Measurements from ENCODE around the gene PAQR4. TPM values are rescaled to one million over a fixed set of nuclear protein-coding genes. Genes with fewer than 3 reads are reported as not detected.

PAQR4 gene
- total and polyA plus RNA-seq, 7 experiments from 2014 or later: 0.40 to 39.4 (median 0.70) TPM; not detected in 1

DNA sequence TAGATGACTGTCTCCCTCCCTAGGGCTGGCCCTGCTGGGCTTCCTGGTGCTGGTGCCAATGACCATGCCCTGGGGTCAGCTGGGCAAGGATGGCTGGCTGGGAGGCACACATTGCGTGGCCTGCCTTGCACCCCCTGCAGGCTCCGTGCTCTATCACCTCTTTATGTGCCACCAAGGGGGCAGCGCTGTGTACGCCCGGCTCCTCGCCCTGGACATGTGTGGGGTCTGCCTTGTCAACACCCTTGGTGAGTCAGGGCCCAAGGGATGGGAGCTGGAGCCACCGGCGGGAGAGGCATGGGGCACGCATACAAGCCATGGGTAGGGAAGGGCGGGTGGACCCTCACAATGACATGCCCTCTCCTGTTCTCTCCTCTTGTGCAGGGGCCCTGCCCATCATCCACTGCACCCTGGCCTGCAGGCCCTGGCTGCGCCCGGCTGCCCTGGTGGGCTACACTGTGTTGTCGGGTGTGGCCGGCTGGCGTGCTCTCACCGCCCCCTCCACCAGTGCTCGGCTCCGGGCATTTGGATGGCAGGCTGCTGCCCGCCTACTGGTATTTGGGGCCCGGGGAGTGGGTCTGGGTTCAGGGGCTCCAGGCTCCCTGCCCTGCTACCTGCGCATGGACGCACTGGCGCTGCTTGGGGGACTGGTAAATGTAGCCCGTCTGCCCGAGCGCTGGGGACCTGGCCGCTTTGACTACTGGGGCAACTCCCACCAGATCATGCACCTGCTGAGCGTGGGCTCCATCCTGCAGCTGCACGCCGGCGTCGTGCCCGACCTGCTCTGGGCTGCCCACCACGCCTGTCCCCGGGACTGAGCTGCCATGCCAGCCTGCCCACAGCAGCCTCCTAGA is 2.2 kb downstream of the PAQR4 start:
- H3K27ac Mint-ChIP-seq: no peak overlapping the region
- peaks cover 8 to 15% (median 10%) of the 10 kb centered on the region in 5 donors for H3K27me3 Mint-ChIP-seq
- H3K4me1 ChIP-seq (ENCODE audit: control insufficient read depth in 2 of 2, insufficient read depth in 2 of 2, low read length in 2 of 2): peaks cover 6 to 7% of the 10 kb centered on the region in 2 donors
- H3K27ac ChIP-seq (ENCODE audit: low read depth, low read length): no peak overlapping the region
- POLR2A ChIA-PET: no interaction called here
- intact Hi-C loops (cut with micrococcal nuclease): loop anchor here in 1 of 2 donors (2.0 kb wide), 1 partner anchor 49 kb away; the partner anchor contains the start of gene TNFRSF12A
- H3K4me3 Mint-ChIP-seq: peak overlapping the region in 9 of 10 donors; percentile 32 to 78 (median 55)
- DNase-seq: no peak
- H3K36me3 Mint-ChIP-seq: peaks cover 0 to 1% (median 0%) of the 10 kb centered on the region in 5 donors
- H3K4me3 ChIP-seq (ENCODE audit: low read length): no peak overlapping the region
- H3K27me3 ChIP-seq (ENCODE audit: control insufficient read depth in 2 of 2, insufficient read depth in 2 of 2, low read length in 2 of 2): peaks cover 0 to 15% of the 10 kb centered on the region in 2 donors
- peaks cover 5 to 22% (median 11%) of the 10 kb centered on the region in 7 donors for H3K4me1 Mint-ChIP-seq
- CTCF ChIA-PET: no interaction called here
- peaks cover 0 to 3% (median 0%) of the 10 kb centered on the region in 11 donors for H3K9me3 Mint-ChIP-seq
- H3K9me3 ChIP-seq (ENCODE audit: control insufficient read depth in 2 of 3, low read length in 3 of 3): no peaks in the 10 kb centered on the region
- H3K36me3 ChIP-seq (ENCODE audit: control insufficient read depth in 2 of 3, insufficient read depth in 3 of 3, low read length in 3 of 3): no peaks in the 10 kb centered on the region
- no peak for ATAC-seq

DNA sequence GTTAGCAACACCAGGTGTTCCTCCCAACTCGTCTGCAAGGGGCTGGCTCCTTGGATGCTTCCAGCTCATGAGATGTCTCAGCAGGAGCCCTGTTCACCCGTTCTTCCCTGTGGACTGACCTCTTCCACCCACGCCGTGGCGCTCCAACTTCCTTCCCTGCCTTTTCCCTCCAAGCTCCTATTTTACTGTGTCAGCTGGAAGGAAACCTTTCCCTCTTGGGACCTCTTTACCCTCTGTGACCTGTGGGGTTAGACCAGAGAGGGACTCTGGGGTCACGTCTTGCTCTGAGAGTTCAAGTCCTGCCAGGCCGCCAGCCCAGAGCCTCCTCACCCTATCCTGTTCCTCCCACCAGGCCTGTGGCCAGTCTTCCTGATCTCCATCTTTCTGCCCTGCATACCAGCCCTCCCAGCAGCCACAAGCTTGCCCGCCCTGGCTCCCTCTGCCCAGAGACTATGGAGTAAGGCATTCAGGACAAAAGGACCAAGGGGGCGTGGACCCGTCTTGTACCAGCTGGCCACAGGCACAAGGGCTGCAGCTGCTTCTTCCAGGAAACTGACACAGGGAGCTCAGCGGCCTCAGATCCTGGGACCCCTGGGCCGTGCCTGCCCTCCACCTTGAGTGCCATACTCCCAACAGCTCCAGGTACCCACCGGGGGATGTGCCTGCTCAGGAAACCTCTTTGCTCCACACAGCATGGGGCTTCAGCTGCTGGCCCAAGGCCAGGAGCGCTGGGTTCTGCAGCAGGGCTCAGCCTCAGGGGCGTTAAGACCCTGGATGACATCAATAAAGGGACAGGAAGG is 3.0 kb downstream of the PAQR4 start:
- H3K27ac Mint-ChIP-seq: peak overlapping the region in 1 of 9 donors; percentile 42
- H3K4me3 Mint-ChIP-seq: peak overlapping the region in 3 of 10 donors; percentile 32 to 68 (median 53)
- H3K27me3 Mint-ChIP-seq: peaks cover 8 to 15% (median 9%) of the 10 kb centered on the region in 5 donors
- ChIA-PET CTCF (interaction anchor here (0.9 to 1.2 kb wide), 2 partner anchors 11 to 12 kb away, joined by 3 to 4 read pairs; no protein-coding TSS in a partner anchor), POLR2A (interaction anchor here (1.0 kb wide), 1 partner anchor 9 kb away, joined by 3 read pairs; no protein-coding TSS in a partner anchor)
- peaks cover 0 to 3% (median 0%) of the 10 kb centered on the region in 11 donors for H3K9me3 Mint-ChIP-seq
- H3K4me1 ChIP-seq (ENCODE audit: control insufficient read depth in 2 of 2, insufficient read depth in 2 of 2, low read length in 2 of 2): peaks cover 6 to 7% of the 10 kb centered on the region in 2 donors
- intact Hi-C loops (cut with micrococcal nuclease): loop anchor here in 1 of 2 donors (2.0 kb wide), 1 partner anchor 49 kb away; the partner anchor contains the start of gene TNFRSF12A
- no peaks in the 10 kb centered on the region for H3K36me3 ChIP-seq (ENCODE audit: control insufficient read depth in 2 of 3, insufficient read depth in 3 of 3, low read length in 3 of 3)
- no peak overlapping the region for H3K4me3 ChIP-seq (ENCODE audit: low read length)
- H3K36me3 Mint-ChIP-seq: peaks cover 0 to 4% (median 0%) of the 10 kb centered on the region in 5 donors
- H3K4me1 Mint-ChIP-seq: peaks cover 5 to 22% (median 11%) of the 10 kb centered on the region in 7 donors
- no peak for ATAC-seq
- H3K27me3 ChIP-seq (ENCODE audit: control insufficient read depth in 2 of 2, insufficient read depth in 2 of 2, low read length in 2 of 2): peaks cover 0 to 15% of the 10 kb centered on the region in 2 donors
- no peak overlapping the region for H3K27ac ChIP-seq (ENCODE audit: low read depth, low read length)
- no peak for DNase-seq
- H3K9me3 ChIP-seq (ENCODE audit: control insufficient read depth in 2 of 3, low read length in 3 of 3): no peaks in the 10 kb centered on the region

DNA sequence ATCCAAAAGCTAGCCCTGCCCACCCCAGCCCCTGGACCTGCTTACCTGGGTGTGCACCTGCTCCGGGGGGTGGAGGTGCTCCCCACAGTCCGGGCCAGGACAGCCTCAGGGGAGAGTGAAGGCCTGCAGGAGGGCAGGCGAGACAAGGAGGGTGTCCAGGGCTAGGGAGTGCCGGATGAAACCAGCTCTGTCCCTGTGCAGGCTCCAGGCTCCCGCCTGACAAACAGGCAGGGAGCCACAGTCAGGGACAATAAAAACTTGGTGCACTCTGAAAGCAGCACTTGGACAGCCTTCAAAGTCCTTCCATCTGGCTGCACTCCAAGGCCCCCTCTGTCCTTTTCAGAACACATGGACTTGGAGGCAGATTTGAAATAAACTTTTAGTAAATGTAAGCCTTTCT is 3.9 kb downstream of the PAQR4 start:
- ChIA-PET CTCF (interaction anchor here (1.2 kb wide), 1 partner anchor 11 kb away, joined by 4 read pairs; no protein-coding TSS in a partner anchor), POLR2A (interaction anchor here (1.0 kb wide), 1 partner anchor 8 kb away, joined by 3 read pairs; no protein-coding TSS in a partner anchor)
- H3K4me1 ChIP-seq (ENCODE audit: control insufficient read depth in 2 of 2, insufficient read depth in 2 of 2, low read length in 2 of 2): peaks cover 6 to 7% of the 10 kb centered on the region in 2 donors
- H3K27me3 ChIP-seq (ENCODE audit: control insufficient read depth in 2 of 2, insufficient read depth in 2 of 2, low read length in 2 of 2): peaks cover 0 to 8% of the 10 kb centered on the region in 2 donors
- intact Hi-C loops (cut with micrococcal nuclease): no loop called here
- Mint-ChIP-seq H3K4me3 (no peak overlapping the region), H3K27me3 (peaks cover 5 to 12% (median 6%) of the 10 kb centered on the region in 5 donors), H3K9me3 (peaks cover 0 to 3% (median 0%) of the 10 kb centered on the region in 11 donors), H3K36me3 (peaks cover 0 to 4% (median 0%) of the 10 kb centered on the region in 5 donors), H3K27ac (no peak overlapping the region), H3K4me1 (peaks cover 5 to 26% (median 10%) of the 10 kb centered on the region in 7 donors)
- H3K36me3 ChIP-seq (ENCODE audit: control insufficient read depth in 2 of 3, insufficient read depth in 3 of 3, low read length in 3 of 3): no peaks in the 10 kb centered on the region
- ATAC-seq: no peak
- no peak for DNase-seq
- H3K9me3 ChIP-seq (ENCODE audit: control insufficient read depth in 2 of 3, low read length in 3 of 3): no peaks in the 10 kb centered on the region
- no peak overlapping the region for H3K27ac ChIP-seq (ENCODE audit: low read depth, low read length)
- no peak overlapping the region for H3K4me3 ChIP-seq (ENCODE audit: low read length)

DNA sequence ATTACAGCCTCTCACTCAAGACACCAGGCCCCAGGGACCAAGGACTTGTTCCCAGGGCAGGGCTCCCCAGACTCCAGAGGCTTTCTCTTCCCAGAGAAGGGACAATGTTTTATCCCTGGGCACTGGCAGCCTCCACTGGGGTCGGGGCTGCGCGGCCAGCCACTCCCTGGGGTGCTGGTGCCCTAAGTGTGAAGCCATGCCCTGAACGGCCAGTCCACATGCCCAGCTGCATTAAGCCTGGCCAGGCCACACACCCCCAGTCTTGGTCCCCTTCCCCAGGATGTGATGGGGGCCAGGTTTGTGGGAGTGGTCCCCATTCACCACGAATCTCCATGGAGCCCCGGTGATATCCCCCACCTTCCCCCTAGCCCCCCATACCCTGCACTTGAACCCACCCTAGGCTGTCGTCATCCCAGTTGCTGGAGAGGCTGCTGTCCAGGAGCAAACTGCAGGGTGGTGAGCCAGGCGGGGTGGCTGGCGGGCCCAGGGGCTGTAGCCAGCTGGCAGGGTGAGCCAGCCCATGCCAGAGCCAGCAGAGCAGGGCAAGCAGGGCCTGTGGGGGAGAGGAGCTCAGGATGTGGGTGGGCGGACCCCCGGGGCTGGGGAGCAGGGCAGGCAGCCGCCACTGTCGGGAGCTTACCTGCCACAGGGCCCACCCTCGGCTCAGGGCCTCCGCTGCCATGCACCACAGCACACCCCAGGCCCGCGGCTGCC is 4.6 kb downstream of the PAQR4 start:
- Histone ChIP-seq H3K9me3 (ENCODE audit: control insufficient read depth in 2 of 3, low read length in 3 of 3) (no peaks in the 10 kb centered on the region), H3K4me3 (ENCODE audit: low read length) (no peak overlapping the region), H3K27me3 (ENCODE audit: control insufficient read depth in 2 of 2, insufficient read depth in 2 of 2, low read length in 2 of 2) (peaks cover 0 to 1% of the 10 kb centered on the region in 2 donors), H3K27ac (ENCODE audit: low read depth, low read length) (no peak overlapping the region), H3K4me1 (ENCODE audit: control insufficient read depth in 2 of 2, insufficient read depth in 2 of 2, low read length in 2 of 2) (peaks cover 2 to 6% of the 10 kb centered on the region in 2 donors), H3K36me3 (ENCODE audit: control insufficient read depth in 2 of 3, insufficient read depth in 3 of 3, low read length in 3 of 3) (no peaks in the 10 kb centered on the region)
- intact Hi-C loops (cut with micrococcal nuclease): no loop called here
- ATAC-seq (no peak), DNase-seq (no peak)
- ChIA-PET CTCF (interaction anchor here (0.6 kb wide), 1 partner anchor 122 kb away, joined by 4 read pairs; no protein-coding TSS in a partner anchor), POLR2A (no interaction called here)
- Mint-ChIP-seq H3K27me3 (peaks cover 0 to 6% (median 0%) of the 10 kb centered on the region in 5 donors), H3K4me1 (peaks cover 0 to 22% (median 4%) of the 10 kb centered on the region in 7 donors), H3K4me3 (no peak overlapping the region), H3K27ac (no peak overlapping the region), H3K9me3 (peaks cover 0 to 1% (median 0%) of the 10 kb centered on the region in 11 donors), H3K36me3 (peaks cover 0 to 2% (median 0%) of the 10 kb centered on the region in 5 donors)

DNA sequence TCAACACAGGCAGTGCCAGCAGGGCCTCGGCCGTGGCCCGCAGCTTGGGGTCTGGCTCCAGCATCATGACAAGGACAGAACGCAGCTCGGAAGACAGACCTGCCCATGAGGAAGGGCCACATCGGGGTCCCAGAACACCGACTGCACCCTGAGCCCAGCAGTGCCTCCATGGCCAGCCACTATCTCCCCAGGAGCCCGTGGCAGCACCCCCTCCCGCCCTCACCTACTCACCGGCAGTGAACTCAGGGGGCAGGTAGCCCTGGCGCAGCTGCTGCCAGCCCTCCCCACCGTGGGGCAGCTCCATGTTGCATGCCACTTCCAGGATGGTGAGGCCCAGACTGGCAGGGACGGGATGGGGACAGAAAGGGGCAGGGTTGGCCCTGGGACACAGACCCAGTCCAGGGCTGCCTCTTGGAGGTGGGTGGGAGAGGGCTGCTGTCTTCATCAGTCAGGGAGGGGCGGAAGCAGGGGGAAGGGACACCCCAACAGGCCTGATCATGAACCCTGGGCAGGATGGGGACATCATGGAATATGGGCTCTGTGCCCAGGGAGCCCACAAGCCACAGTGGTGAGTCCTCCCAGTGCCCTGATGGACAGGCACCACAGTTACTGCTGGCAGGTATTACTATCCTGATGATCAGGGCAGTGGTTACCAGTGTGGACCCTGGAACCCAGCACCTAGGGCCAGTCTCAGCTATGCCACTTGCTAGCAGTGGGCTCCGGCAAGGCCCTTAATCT is 5.3 kb downstream of the PAQR4 start:
- no peak overlapping the region for H3K27ac ChIP-seq (ENCODE audit: low read depth, low read length)
- H3K36me3 ChIP-seq (ENCODE audit: control insufficient read depth in 2 of 3, insufficient read depth in 3 of 3, low read length in 3 of 3): no peaks in the 10 kb centered on the region
- DNase-seq: no peak
- ChIA-PET POLR2A (no interaction called here), CTCF (no interaction called here)
- peaks cover 0 to 6% (median 0%) of the 10 kb centered on the region in 5 donors for H3K27me3 Mint-ChIP-seq
- peaks cover 0 to 6% of the 10 kb centered on the region in 2 donors for H3K4me1 ChIP-seq (ENCODE audit: control insufficient read depth in 2 of 2, insufficient read depth in 2 of 2, low read length in 2 of 2)
- peaks cover 0 to 1% (median 0%) of the 10 kb centered on the region in 11 donors for H3K9me3 Mint-ChIP-seq
- no peak overlapping the region for H3K4me3 ChIP-seq (ENCODE audit: low read length)
- no peak overlapping the region for H3K4me3 Mint-ChIP-seq
- H3K27ac Mint-ChIP-seq: no peak overlapping the region
- peaks cover 0 to 25% (median 3%) of the 10 kb centered on the region in 7 donors for H3K4me1 Mint-ChIP-seq
- peaks cover 0 to 2% (median 0%) of the 10 kb centered on the region in 5 donors for H3K36me3 Mint-ChIP-seq
- H3K27me3 ChIP-seq (ENCODE audit: control insufficient read depth in 2 of 2, insufficient read depth in 2 of 2, low read length in 2 of 2): no peaks in the 10 kb centered on the region
- no peak for ATAC-seq
- intact Hi-C loops (cut with micrococcal nuclease): no loop called here
- H3K9me3 ChIP-seq (ENCODE audit: control insufficient read depth in 2 of 3, low read length in 3 of 3): no peaks in the 10 kb centered on the region
